B cell (primary cell): ENCODE results near the gene KISS1R. TPM values are rescaled to one million over a fixed set of nuclear protein-coding genes. Genes with fewer than 3 reads are reported as not detected.

ENCODE experiments used
- ATAC-seq: fragments of 200-7000 bp; cut with Tn5 transposase; one replicate; pipeline ENCODE4 v1.10.0; 2021; ENCODE audit warnings: low read depth, mild to moderate bottlenecking, moderate number of reproducible peaks, moderate library complexity
- CTCF ChIA-PET: fragments of 350-600 bp; sonication (Branson Sonifier 250); formaldehyde crosslinking; loops from one replicate; lab custom pipeline; 2021; ENCODE audit warnings: antibody characterized with exemption, inconsistent platforms; lab: Charles Lee
- POLR2A ChIA-PET: fragments of 350-600 bp; sonication (Branson Sonifier 250); formaldehyde crosslinking; loops from one replicate; lab custom pipeline; 2021; ENCODE audit warnings: antibody characterized with exemption; lab: Charles Lee
- DNase-seq: peaks from one replicate; pipeline ENCODE4 v3.0.0; 2013
- H2AFZ ChIP-seq: 2 replicates; pipeline ENCODE4 v1.6.1; 2012; ENCODE audit warnings: mild to moderate bottlenecking, low read depth, low read length; ENCODE audit not compliant: insufficient read depth, poor library complexity, severe bottlenecking
- H3K27ac ChIP-seq, 2 donors: 1 replicate in 1 of 2; 2 replicates in 1 of 2; pipeline ENCODE4 v1.5.1; 2012 to 2013; ENCODE audit warnings: low read length in 2 of 2, mild to moderate bottlenecking in 2 of 2, moderate library complexity in 1 of 2
- H3K27me3 ChIP-seq, 4 experiments: fragments of 200-600 bp in 1 of 4; sonication (generic) in 1 of 4; replicated peaks in 1 of 4; 1 replicate in 2 of 4; 2 replicates in 2 of 4; pipeline versions ENCODE4 v1.6.1 to v1.7.0; 2013 to 2016; ENCODE audit warnings: low read length in 3 of 4, mild to moderate bottlenecking in 2 of 4, mixed read lengths in 1 of 4, moderate library complexity in 1 of 4; ENCODE audit not compliant: insufficient read depth in 4 of 4, control insufficient read depth in 3 of 4; ENCODE audit errors: control extremely low read depth in 1 of 4
- H3K36me3 ChIP-seq, 2 experiments: replicated peaks in 1 of 2; 1 replicate in 1 of 2; 2 replicates in 1 of 2; pipeline versions ENCODE4 v1.6.1 to v1.7.1; 2013; ENCODE audit warnings: low read length in 1 of 2; ENCODE audit not compliant: insufficient read depth in 2 of 2, control insufficient read depth in 1 of 2; ENCODE audit errors: control extremely low read depth in 1 of 2, extremely low read depth in 1 of 2
- H3K4me1 ChIP-seq, 2 donors: fragments of 200-600 bp in 1 of 2; sonication (generic) in 1 of 2; 1 replicate in 1 of 2; 2 replicates in 1 of 2; pipeline versions ENCODE4 v1.5.1 to v1.6.1; 2013 to 2017; ENCODE audit warnings: low read length in 2 of 2; ENCODE audit not compliant: control insufficient read depth in 2 of 2, insufficient read depth in 2 of 2
- H3K4me2 ChIP-seq: replicated peaks from 2 replicates; pipeline ENCODE3; 2012; ENCODE audit warnings: mild to moderate bottlenecking, low read depth, low read length; ENCODE audit not compliant: poor library complexity, severe bottlenecking
- H3K4me3 ChIP-seq, 5 experiments: fragments of 200-600 bp in 1 of 5; sonication (generic) in 1 of 5; 1 replicate in 3 of 5; 2 replicates in 2 of 5; pipeline versions ENCODE4 v1.5.1 to v1.7.0; 2011 to 2016; ENCODE audit warnings: low read length in 4 of 5, mild to moderate bottlenecking in 4 of 5, low read depth in 2 of 5, control low read depth in 1 of 5, moderate library complexity in 1 of 5; ENCODE audit not compliant: insufficient read depth in 1 of 5; ENCODE audit errors: control extremely low read depth in 1 of 5, extremely low read depth in 1 of 5
- H3K79me2 ChIP-seq: fragments of 200-600 bp; sonication (generic); one replicate; pipeline ENCODE4 v1.6.0; 2016; ENCODE audit warnings: low read length; ENCODE audit not compliant: control insufficient read depth, insufficient read depth
- H3K9ac ChIP-seq: fragments of 200-600 bp; sonication (generic); 2 replicates; pipeline ENCODE4 v1.6.1; 2017; ENCODE audit warnings: mild to moderate bottlenecking, low read length, moderate library complexity
- H3K9me3 ChIP-seq, 3 donors: one replicate each; pipeline versions ENCODE4 v1.6.1 to v1.7.1; 2013; ENCODE audit warnings: low read length in 2 of 3; ENCODE audit not compliant: control insufficient read depth in 2 of 3, insufficient read depth in 1 of 3; ENCODE audit errors: control extremely low read depth in 1 of 3
- H4K20me1 ChIP-seq: 2 replicates; pipeline ENCODE4 v1.6.0; 2012; ENCODE audit warnings: mild to moderate bottlenecking, low read length; ENCODE audit not compliant: insufficient read depth, control insufficient read depth, poor library complexity, severe bottlenecking
- H3K27ac Mint-ChIP-seq: one replicate; pipeline ENCODE4 v1.8.0; 2021; ENCODE audit warnings: mixed read lengths
- H3K27me3 Mint-ChIP-seq: one replicate; pipeline ENCODE4 v1.8.0; 2021; ENCODE audit warnings: mixed read lengths
- H3K4me1 Mint-ChIP-seq: one replicate; pipeline ENCODE4 v1.8.0; 2021; ENCODE audit warnings: mixed read lengths
- H3K4me3 Mint-ChIP-seq: one replicate; pipeline ENCODE4 v1.8.0; 2021; ENCODE audit warnings: mixed read lengths
- H3K9me3 Mint-ChIP-seq: one replicate; pipeline ENCODE4 v1.8.0; 2022; ENCODE audit warnings: mixed read lengths; ENCODE audit not compliant: insufficient read depth
- CTCF ChIP-seq: fragments of 200-600 bp; IDR thresholded peaks from one replicate; pipeline ENCODE4 v1.8.0; 2022; ENCODE audit warnings: antibody characterized with exemption, mild to moderate bottlenecking
- EZH2 ChIP-seq: IDR thresholded peaks from 2 replicates; pipeline ENCODE4 v1.6.1; 2012; ENCODE audit warnings: borderline replicate concordance, low read depth, mild to moderate bottlenecking, moderate library complexity, low read length; ENCODE audit not compliant: insufficient read depth, poor library complexity, severe bottlenecking
- WGBS: methylation state at CpG from one replicate; pipeline ENCODE4 v1.1.5; 2013; ENCODE audit warnings: missing lambda C conversion rate; ENCODE audit not compliant: insufficient coverage; 5-methylcytosine and 5-hydroxymethylcytosine counted together
- intact Hi-C: fragments of 100-400 bp; cut with micrococcal nuclease; formaldehyde crosslinking; loops from one replicate; pipeline ENCODE4 v1.10.0; 2022
- polyA plus RNA-seq: library from polyadenylated mRNA; depleted of rRNA; stranded (reverse); fragments of >200 nt; gene quantifications from 2 replicates; pipeline ENCODE4 v1.2.3, GENCODE V29; 2012
- total RNA-seq, 2 donors: library from RNA; stranded (reverse); fragments of 120-200 nt in 1 of 2; gene quantifications; 1 replicate in 1 of 2; 2 replicates in 1 of 2; pipeline versions ENCODE4 v1.2.3 to v1.2.4, GENCODE V29; 2013 to 2022

KISS1R gene
- total and polyA plus RNA-seq, 2 donors (not counting 1 experiment from before 2014, with no cell fraction given), result 0.79 to 1.3 TPM

GRCh38 chr19:899336-900042 lies 17.6 kb upstream of the KISS1R start:
- TF ChIP-seq EZH2 (no peak), CTCF (no peak)
- Mint-ChIP-seq H3K4me3 (no peak overlapping the region), H3K27ac (no peak overlapping the region), H3K27me3 (no peaks in the 10 kb centered on the region), H3K4me1 (peaks cover 24% of the 10 kb centered on the region), H3K9me3 (no peaks in the 10 kb centered on the region)
- DNase-seq (peak; percentile 23), ATAC-seq (no peak)
- Histone ChIP-seq H3K27me3 (no peaks in the 10 kb centered on the region), H4K20me1 (peaks cover 63% of the 10 kb centered on the region), H2AFZ (no peak overlapping the region), H3K4me1 (peaks cover 0 to 12% of the 10 kb centered on the region in 2 donors), H3K4me3 (no peak overlapping the region), H3K4me2 (no peak overlapping the region), H3K36me3 (peaks cover 0 to 61% of the 10 kb centered on the region in 2 experiments), H3K9ac (no peak overlapping the region), H3K9me3 (no peaks in the 10 kb centered on the region), H3K27ac (no peak overlapping the region), H3K79me2 (peaks cover 32% of the 10 kb centered on the region)
- ChIA-PET POLR2A (interaction anchor here (0.6 to 1.3 kb wide), 3 partner anchors 10 to 921 kb away, joined by 3 to 12 read pairs (median 4); no protein-coding TSS in a partner anchor), CTCF (no interaction called here)
- intact Hi-C loops, result no loop called here
- WGBS, result 92% methylated on average over 31 of the region's 32 CpGs

GRCh38 chr19:900043-900301 lies 17.2 kb upstream of the KISS1R start:
- H2AFZ ChIP-seq, result no peak overlapping the region

More at GRCh38 chr19:900043-900301, 17.2 kb upstream of the KISS1R start:
- no peak overlapping the region for H3K9ac ChIP-seq
- peak; percentile 32 for DNase-seq
- no peak for ATAC-seq
- peaks cover 0 to 63% of the 10 kb centered on the region in 2 experiments for H3K36me3 ChIP-seq
- no peak overlapping the region for H3K4me3 ChIP-seq
- Mint-ChIP-seq H3K4me1 (peaks cover 27% of the 10 kb centered on the region), H3K27ac (no peak overlapping the region), H3K4me3 (no peak overlapping the region), H3K27me3 (no peaks in the 10 kb centered on the region), H3K9me3 (no peaks in the 10 kb centered on the region)
- CTCF ChIA-PET, result no interaction called here
- H3K79me2 ChIP-seq, result peaks cover 37% of the 10 kb centered on the region
- 87% methylated on average over 8 of the region's 15 CpGs for WGBS
- TF ChIP-seq CTCF, result no peak
- no peak for TF ChIP-seq EZH2
- H3K4me1 ChIP-seq, result peaks cover 0 to 12% of the 10 kb centered on the region in 2 donors
- no peak overlapping the region for H3K4me2 ChIP-seq
- H3K27me3 ChIP-seq, result no peaks in the 10 kb centered on the region
- peak overlapping the region in 1 of 2 donors; percentile 43 for H3K27ac ChIP-seq
- peaks cover 66% of the 10 kb centered on the region for H4K20me1 ChIP-seq
- H3K9me3 ChIP-seq, result no peaks in the 10 kb centered on the region
- intact Hi-C loops, result no loop called here
- POLR2A ChIA-PET, result interaction anchor here (1.3 kb wide), 1 partner anchor 10 kb away, joined by 4 read pairs; no protein-coding TSS in a partner anchor
